ENCODE measurements around the gene CD22.

The CD22 gene

DNA sequence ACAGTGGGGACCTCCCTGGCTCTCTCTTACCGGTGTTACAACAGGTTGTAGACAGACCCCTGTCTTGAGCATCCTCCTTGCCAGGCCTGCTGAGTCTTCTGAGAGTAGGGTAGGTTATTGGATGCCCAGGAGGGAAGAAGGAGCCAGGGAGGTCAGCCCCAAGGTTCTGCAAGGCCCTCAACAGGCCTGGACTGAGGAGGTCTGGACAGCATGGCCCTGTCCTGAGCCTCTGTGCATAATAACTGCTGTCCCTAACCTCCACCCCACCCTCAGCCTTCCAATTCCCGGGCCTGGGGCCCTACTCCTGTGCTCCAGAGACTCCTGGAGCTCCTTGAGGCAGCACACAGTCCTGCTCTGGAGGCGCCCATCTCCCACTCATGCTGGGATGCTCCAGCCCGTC lies 336 bp downstream of the CD22 start:
- DNase-seq (ENCODE audit: low read depth) = no peak
- no peak for TF ChIP-seq MYC (IDR thresholded peaks at IDR 0.05; ENCODE audit: low read depth, low read length)
- TF ChIP-seq, protein P1, sequence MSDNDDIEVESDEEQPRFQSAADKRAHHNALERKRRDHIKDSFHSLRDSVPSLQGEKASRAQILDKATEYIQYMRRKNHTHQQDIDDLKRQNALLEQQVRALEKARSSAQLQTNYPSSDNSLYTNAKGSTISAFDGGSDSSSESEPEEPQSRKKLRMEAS (IDR thresholded peaks at IDR 0.05; ENCODE audit: low read depth, low read length) = no peak
- TF ChIP-seq, protein P2, sequence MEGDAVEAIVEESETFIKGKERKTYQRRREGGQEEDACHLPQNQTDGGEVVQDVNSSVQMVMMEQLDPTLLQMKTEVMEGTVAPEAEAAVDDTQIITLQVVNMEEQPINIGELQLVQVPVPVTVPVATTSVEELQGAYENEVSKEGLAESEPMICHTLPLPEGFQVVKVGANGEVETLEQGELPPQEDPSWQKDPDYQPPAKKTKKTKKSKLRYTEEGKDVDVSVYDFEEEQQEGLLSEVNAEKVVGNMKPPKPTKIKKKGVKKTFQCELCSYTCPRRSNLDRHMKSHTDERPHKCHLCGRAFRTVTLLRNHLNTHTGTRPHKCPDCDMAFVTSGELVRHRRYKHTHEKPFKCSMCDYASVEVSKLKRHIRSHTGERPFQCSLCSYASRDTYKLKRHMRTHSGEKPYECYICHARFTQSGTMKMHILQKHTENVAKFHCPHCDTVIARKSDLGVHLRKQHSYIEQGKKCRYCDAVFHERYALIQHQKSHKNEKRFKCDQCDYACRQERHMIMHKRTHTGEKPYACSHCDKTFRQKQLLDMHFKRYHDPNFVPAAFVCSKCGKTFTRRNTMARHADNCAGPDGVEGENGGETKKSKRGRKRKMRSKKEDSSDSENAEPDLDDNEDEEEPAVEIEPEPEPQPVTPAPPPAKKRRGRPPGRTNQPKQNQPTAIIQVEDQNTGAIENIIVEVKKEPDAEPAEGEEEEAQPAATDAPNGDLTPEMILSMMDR (IDR thresholded peaks at IDR 0.05; ENCODE audit: low read depth, low read length) = no peak
- no peak for TF ChIP-seq POLR2A (IDR thresholded peaks at IDR 0.05; ENCODE audit: extremely low read depth, insufficient read length)
- no peak overlapping the region for H3K4me3 ChIP-seq (ENCODE audit: low read depth, low read length)

DNA sequence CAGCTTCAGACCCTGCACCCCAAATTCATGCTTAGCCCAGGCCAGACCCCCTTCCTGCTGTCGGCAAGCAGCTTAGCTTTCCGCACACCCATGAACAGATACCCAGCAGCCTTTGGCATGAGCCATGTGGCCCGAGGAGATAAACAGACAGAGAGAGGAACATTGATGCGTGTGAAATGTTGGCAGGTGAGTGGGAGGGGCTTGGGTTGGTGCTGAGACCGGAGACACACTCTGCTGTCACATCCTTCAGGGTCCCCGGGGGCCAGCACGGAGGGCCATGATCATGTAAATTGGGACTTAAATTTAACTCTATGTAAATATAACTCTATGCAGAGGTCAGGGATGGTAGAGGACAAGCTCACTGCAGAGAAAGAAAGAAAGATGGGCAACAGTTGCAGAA lies 1.5 kb downstream of the CD22 start:
- no peak overlapping the region for H3K4me3 ChIP-seq (ENCODE audit: low read depth, low read length)
- TF ChIP-seq MYC (IDR thresholded peaks at IDR 0.05; ENCODE audit: low read depth, low read length) = no peak
- TF ChIP-seq POLR2A (IDR thresholded peaks at IDR 0.05; ENCODE audit: extremely low read depth, insufficient read length) = no peak
- TF ChIP-seq, protein P1 (IDR thresholded peaks at IDR 0.05; ENCODE audit: low read depth, low read length) = no peak
- TF ChIP-seq, protein P2 (IDR thresholded peaks at IDR 0.05; ENCODE audit: low read depth, low read length) = no peak
- DNase-seq (ENCODE audit: low read depth) = no peak

DNA sequence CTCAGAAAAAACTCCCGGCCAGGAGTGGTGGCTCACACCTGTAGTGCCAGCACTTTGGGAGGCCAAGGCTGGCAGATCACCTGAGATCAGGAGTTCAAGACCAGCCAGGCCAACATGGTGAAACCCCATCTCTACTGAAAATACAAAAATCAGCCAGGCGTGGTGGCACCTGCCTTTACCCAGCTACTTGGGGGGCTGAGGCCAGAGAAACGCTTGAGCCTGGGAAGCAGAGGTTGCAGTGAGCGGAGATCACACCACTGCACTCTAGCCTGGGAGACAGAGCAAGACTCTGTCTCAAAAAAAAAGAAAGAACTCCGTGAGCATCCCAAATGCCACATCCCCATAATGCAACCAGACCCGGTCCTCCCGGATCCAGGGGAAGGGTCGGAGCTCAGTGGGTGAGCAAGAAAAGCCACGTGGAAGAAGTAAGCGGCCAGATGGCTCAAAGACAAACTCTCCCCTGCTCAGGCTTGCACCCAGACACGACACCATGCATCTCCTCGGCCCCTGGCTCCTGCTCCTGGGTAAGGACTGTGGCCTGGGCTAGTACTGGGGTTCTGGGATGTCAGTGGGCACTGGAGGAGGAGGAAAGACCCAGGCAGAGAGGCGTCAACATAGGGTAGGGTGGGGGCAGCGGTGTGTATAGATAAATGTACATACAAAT lies 2.7 kb downstream of the CD22 start:
- TF ChIP-seq, protein P2 (IDR thresholded peaks at IDR 0.05; ENCODE audit: low read depth, low read length) = no peak
- no peak for TF ChIP-seq POLR2A (IDR thresholded peaks at IDR 0.05; ENCODE audit: extremely low read depth, insufficient read length)
- TF ChIP-seq MYC (IDR thresholded peaks at IDR 0.05; ENCODE audit: low read depth, low read length) = no peak
- TF ChIP-seq, protein P1 (IDR thresholded peaks at IDR 0.05; ENCODE audit: low read depth, low read length) = no peak
- DNase-seq (ENCODE audit: low read depth) = no peak
- no peak overlapping the region for H3K4me3 ChIP-seq (ENCODE audit: low read depth, low read length)

DNA sequence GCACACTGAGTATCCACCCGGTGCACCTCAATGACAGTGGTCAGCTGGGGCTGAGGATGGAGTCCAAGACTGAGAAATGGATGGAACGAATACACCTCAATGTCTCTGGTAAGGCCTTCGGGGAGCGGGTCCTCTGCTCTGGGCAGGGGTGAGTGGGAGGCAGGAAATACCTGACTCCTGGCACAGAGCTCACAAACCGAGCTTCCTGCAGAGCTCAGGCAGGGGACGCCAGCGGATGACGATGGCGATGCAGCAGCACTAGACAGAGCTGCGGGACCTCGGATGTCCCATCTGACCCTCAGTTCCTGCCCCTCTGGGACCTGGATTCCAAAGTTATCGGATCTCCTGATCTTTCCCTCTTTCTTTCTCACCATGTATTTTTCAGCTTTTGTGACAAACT lies 3.8 kb downstream of the CD22 start:
- no peak overlapping the region for H3K4me3 ChIP-seq (ENCODE audit: low read depth, low read length)
- TF ChIP-seq, protein P1 (IDR thresholded peaks at IDR 0.05; ENCODE audit: low read depth, low read length) = no peak
- no peak for DNase-seq (ENCODE audit: low read depth)

DNA sequence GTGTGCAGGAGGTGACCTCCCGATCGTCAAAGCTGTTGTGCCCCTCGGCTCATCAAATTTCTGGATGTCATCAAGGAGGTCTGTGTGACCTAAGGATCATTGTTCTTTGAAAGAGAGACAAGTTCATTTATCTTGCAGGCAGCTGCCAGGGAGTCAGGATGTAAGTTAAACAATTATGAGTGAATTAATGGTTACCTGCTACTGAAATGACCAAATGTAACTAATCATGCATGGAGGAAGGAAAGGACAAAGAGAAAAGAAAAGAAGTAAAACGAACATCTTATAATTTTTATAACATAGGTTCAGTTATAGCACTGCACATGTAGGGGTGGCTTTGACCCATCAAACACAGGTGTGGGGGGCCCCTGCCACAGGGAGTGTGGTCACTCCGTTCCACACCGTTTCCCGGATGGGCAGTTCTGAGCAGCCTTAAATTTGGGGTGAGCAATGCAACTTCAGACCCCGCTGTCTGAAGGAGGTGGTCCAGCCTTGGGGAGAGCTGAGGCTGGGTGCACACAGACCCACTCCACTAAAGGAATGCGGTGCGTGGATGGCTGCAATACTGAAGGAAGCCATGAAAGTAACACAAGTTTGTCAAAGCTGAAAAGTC lies 5.3 kb downstream of the CD22 start:
- no peak overlapping the region for H3K4me3 ChIP-seq (ENCODE audit: low read depth, low read length)
- TF ChIP-seq, protein P1 (IDR thresholded peaks at IDR 0.05; ENCODE audit: low read depth, low read length) = no peak
- TF ChIP-seq MYC (IDR thresholded peaks at IDR 0.05; ENCODE audit: low read depth, low read length) = no peak
- TF ChIP-seq, protein P2 (IDR thresholded peaks at IDR 0.05; ENCODE audit: low read depth, low read length) = no peak
- no peak for TF ChIP-seq POLR2A (IDR thresholded peaks at IDR 0.05; ENCODE audit: extremely low read depth, insufficient read length)
- no peak for DNase-seq (ENCODE audit: low read depth)

DNA sequence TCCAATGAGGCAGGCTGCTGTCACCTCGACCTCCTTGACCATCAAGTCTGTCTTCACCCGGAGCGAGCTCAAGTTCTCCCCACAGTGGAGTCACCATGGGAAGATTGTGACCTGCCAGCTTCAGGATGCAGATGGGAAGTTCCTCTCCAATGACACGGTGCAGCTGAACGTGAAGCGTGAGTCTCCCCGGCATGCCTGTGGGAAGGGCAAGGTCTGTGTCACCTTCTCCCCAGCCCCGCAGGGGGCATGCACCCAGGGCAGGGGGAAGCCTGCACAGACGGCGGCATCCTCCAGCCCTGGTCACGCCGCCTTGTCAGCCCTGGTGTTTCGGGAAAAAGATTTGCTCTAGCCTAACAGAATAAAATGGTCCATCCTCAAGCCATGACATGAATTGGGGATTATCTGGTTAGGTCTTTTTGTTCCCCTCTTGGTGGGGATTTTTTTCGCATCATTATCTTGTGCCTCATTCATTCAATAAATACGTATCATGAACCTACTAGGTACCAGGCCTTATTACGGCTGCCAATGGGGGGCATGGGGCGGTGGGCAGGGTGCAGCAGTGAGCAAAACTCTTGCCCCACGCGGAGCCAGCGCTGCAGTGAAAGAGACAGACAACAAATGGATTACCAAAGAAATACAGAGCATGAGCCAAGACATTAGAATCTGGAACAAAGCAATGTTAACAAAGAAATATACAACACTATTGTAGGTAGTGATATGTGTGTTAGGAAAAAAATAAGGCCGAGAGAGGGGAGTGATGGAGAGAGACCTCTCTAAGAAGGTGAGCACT lies 7.4 kb downstream of the CD22 start:
- DNase-seq (ENCODE audit: low read depth) = no peak
- no peak overlapping the region for H3K4me3 ChIP-seq (ENCODE audit: low read depth, low read length)
- TF ChIP-seq POLR2A (IDR thresholded peaks at IDR 0.05; ENCODE audit: extremely low read depth, insufficient read length) (no peak), MYC (IDR thresholded peaks at IDR 0.05; ENCODE audit: low read depth, low read length) (no peak)
